Stimulated activated CD8-positive, alpha-beta memory T cell treated with anti-CD3 and anti-CD28 coated beads, Interleukin-12 subunit alpha, Interleukin-12 subunit beta, amount 100 ng/mL, for 1 hour (primary cell): Measurements from ENCODE around the gene NPAS3.

Source experiments
- DNase-seq: peaks from one replicate; pipeline ENCODE4 v3.0.0-alpha.2; 2020; ENCODE audit warnings: low read depth

The NPAS3 gene

GRCh38 chr14:33642691-33643244, 704.1 kb downstream of the NPAS3 start:
- no peak for DNase-seq

GRCh38 chr14:33643426-33644181, 704.9 kb downstream of the NPAS3 start:
- DNase-seq = no peak

- no peak for DNase-seq
These were observed 708.1 kb downstream of the NPAS3 start for GRCh38 chr14:33646692-33647260.

GRCh38 chr14:33647385-33647786, 708.7 kb downstream of the NPAS3 start:
- DNase-seq = no peak

- no peak for DNase-seq
These were observed 711.8 kb downstream of the NPAS3 start for GRCh38 chr14:33650430-33650829.

GRCh38 chr14:33652566-33653307, 714.1 kb downstream of the NPAS3 start:
- no peak for DNase-seq

GRCh38 chr14:33653308-33653695, 714.6 kb downstream of the NPAS3 start:
- DNase-seq = no peak

GRCh38 chr14:33655421-33655820, 716.7 kb downstream of the NPAS3 start:
- no peak for DNase-seq

- DNase-seq = no peak
These were observed 718.8 kb downstream of the NPAS3 start for GRCh38 chr14:33657476-33657875.

GRCh38 chr14:33660248-33660647, 721.6 kb downstream of the NPAS3 start:
- DNase-seq = no peak

GRCh38 chr14:33661101-33661500, 722.4 kb downstream of the NPAS3 start:
- no peak for DNase-seq

GRCh38 chr14:33668066-33668465, 729.4 kb downstream of the NPAS3 start:
- no peak for DNase-seq

GRCh38 chr14:33669111-33669510, 730.4 kb downstream of the NPAS3 start:
- no peak for DNase-seq

- no peak for DNase-seq
These were observed 731.6 kb downstream of the NPAS3 start for GRCh38 chr14:33670235-33670634.

GRCh38 chr14:33671556-33671955, 732.9 kb downstream of the NPAS3 start:
- DNase-seq = no peak

GRCh38 chr14:33674927-33675326, 736.2 kb downstream of the NPAS3 start:
- no peak for DNase-seq

GRCh38 chr14:33675415-33676130, 736.9 kb downstream of the NPAS3 start:
- DNase-seq = no peak

- DNase-seq = no peak
These were observed 737.5 kb downstream of the NPAS3 start for GRCh38 chr14:33676135-33676566.

- DNase-seq = no peak
These were observed 738.2 kb downstream of the NPAS3 start for GRCh38 chr14:33676891-33677290.

- no peak for DNase-seq
These were observed 739.3 kb downstream of the NPAS3 start for GRCh38 chr14:33678005-33678404.

- DNase-seq = no peak
These were observed 740.3 kb downstream of the NPAS3 start for GRCh38 chr14:33679025-33679424.
